Inferior parietal cortex (tissue), 1 donor: Measurements from ENCODE around the gene BAIAP3.

Source experiments
- DNase-seq: peaks from one replicate; pipeline ENCODE4 v3.0.0-alpha.2; 2016; ENCODE audit errors: extremely low spot score

Gene BAIAP3

DNA sequence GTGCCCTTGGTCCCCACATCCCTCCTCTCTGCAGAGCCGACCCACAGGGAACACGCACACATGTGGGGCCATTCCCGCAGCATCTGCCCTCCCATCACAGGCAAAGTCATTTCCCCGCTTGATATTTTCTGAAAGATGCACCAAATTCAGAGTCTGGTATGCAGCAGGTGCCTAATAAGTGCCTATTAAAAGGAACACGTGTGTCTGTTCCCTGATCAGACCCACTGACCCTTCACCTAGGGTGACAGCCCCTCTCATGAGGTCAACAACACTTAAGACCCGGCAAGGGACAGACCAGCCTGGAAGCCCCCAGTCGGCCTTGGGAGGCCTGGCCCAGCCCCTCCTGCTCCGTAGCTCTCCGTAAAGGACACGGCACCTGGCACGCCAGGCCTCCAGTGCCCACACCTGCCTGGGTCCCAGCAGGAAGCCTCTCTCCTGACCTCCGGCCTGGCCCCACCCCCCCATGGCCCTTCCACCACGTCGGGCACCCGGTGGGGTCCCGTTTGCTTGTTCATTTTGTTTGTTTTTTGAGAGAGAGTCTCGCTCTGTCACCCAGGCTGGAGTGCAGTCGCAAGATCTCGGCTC is 61.0 kb downstream of the BAIAP3 start:
- DNase-seq, result no peak

DNA sequence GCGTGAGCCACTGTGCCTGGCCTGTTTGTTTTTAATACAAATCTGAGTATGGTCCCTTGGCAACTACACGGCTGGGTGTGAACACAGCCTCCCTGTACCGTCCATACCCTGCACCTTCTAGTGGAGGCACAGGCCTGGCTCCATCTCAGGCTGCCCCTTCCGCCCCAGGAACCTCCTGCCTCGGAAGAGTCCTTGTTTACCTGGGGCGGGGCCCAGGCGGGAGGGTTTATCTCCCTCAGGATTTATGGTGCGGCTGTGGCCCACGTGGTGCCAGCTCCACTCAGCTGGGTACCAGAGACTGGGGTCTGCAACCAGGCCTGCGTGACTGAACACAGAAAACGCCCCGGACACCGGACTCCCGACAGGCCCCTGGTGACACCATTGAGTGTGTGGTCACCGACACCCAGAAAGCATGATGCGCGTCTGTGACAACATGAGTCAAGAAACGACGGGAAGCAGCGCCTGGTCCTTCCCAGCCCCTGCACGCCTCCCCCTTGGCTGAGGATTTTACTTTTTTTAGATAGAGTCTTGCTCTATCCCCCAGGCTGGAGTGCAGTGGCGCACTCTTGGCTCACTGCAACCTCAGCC is 62.1 kb downstream of the BAIAP3 start:
- no peak for DNase-seq

DNA sequence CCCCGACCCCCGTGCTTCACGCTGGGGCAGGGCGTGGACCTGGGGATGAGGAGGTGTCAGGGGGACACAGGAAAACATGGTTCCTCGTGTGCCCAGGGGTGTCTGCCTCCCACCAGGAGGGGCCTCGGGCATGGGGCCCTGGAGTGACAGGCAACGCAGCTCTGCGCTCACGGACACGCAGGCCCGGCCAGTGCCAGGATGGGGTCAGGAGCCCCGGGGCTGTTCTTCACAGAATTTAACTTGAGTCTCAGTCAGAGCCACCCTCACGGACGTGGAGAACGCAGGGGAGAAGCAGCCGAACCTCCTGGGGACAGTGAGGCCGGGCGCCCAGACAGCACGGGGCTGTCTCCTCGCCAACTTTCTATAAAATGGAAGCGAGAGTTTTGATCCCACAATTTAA is 64.3 kb downstream of the BAIAP3 start:
- DNase-seq, result no peak

DNA sequence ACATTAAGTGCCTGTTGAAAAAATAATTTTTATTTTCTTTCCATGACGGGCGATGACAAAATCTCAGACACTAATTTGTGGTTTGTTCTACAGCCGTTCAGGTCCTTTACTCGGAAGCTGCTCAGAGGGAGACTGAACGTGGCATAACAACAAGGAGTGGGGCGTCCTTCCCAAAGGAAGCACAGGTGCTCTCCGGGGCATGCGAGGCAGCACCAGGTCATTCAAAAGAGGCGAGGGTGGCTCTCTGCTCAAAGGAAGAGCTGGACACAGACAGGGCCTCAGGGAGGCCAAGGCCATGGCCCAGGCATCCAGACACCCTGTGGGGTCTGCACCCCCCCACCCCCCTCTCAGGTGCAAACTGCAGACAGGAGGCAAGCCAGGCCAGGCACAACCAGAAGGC is 64.9 kb downstream of the BAIAP3 start:
- no peak for DNase-seq
